DMS 273 (cell line): ENCODE results near the gene COBLL1.

Experiments
- DNase-seq: peaks from one replicate; lab custom pipeline; 2025; ENCODE audit not compliant: unreplicated experiment; lab: John Stamatoyannopoulos, UW

Gene COBLL1

DNA sequence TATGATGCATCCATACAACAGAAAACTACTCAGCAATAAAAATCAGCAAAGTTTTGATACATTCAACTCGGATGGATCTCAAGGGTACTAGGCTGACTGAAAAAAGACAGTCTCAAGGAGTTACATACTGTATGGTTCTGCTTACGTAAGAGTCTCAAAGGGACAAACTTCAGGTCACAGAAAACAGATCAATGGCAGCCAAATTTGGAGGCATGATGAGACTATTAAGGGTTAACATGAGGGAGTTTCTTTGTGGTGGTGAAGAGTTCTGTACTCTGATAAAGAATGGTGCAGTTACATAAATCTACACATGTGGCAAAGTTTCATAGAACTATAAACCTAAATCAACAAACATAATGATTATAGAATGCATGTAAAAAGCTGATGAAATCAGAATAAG is 81.4 kb downstream of the COBLL1 start:
- no peak for DNase-seq

- DNase-seq, result no peak
Observed at GRCh38 chr2:164757934-164758695, 83.5 kb downstream of the COBLL1 start.

DNA sequence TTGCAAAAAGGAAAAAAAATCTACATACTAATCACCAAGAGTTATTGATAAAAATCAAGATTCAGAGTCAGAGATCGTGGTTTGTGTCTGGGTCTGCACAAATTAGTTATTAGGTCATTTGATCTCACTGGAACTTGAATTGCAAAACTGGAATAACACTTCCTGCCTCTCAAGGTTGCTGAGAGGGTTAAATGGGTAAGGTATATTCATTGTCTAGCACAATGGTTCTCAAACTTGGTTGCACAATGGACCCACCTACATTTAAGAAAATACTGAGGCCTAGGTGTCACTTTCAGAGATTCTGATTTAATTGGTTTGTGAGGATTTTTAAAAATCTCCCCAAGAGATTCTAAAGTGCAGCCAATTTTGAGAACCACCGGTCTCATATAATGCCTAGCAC is 84.8 kb downstream of the COBLL1 start:
- DNase-seq, result no peak

- no peak for DNase-seq
Observed at GRCh38 chr2:164755952-164756351, 85.7 kb downstream of the COBLL1 start.

DNA sequence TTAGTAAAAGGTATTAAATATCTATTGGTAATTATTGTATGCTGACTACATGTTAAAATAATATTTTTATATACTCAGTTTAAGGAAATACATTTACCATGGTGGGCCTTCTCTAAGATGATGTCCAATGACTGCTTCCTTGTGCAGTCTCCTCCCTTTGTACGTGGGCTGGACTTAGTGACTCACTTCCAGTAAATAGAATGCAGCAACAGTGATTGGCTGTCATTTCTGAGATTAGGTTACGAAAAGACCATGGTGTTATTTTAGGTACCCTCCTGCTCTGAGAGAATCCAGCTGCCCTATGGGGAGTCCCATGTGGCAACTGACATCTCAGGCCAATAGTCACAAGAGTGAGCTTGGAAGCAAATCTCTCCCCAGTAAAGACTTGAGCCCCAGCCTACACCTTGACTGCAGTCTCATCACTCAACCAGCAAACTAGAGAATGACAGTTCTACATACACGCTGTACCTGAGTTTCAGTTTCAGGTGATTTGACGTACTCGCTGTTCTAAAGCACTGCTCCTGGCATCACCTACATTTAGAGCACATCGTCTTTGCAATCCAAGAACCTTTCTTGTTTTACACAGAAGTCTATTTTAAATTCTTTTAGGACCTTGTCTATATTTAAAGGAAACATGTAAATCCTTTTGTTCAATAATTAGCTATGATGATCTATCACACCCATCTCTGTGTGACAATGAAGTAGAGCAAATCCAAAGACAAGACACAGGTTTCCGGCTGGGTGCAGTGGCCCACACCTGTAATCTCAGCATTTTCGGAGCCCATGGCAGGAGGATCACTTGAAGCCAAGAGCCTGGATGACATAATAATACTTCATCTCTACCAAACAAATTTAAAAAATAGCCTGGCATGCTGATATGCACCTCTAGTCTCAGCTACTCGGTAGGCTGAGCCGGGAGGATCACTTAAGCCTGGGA is 87.2 kb downstream of the COBLL1 start:
- no peak for DNase-seq

GRCh38 chr2:164752956-164753355 is 88.7 kb downstream of the COBLL1 start:
- DNase-seq, result no peak

GRCh38 chr2:164747783-164748433 is 93.7 kb downstream of the COBLL1 start:
- peak; percentile 78 for DNase-seq

DNA sequence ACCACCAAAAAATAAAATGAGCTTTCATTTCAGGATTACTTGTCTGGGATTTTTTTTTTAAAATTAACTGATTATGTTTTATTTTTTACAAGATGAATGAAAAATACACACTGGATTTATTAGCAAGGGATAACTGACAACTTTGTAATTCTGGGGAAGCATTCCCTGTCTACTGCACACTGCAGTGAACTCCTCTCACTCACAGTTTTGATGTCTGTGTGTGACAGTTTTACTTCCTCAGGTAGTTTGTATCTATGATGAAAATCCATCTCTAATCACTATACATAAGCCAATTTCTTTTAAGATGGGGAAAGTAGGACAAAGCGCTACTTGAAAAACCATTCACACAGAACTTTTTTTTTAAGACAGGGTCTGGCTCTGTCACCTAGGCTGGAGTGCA is 94.5 kb downstream of the COBLL1 start:
- no peak for DNase-seq

DNA sequence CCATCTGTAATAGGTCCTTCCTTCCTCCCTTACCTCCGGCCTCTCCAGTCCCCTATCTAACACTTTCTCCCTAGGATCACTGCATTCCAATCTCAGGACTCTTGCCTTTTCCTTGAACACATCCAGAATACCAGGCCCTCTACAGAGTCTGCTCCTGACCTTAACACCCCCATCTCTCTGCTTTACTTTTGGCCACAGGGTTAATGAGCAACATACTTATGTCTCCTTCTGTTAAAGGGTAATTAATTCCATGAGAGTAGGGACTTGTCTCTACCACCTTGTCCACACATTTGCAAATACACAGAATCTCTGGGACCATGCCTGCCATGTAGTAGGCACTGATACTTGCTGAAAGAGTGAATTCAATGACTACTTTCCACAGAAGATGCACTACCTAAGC is 94.9 kb downstream of the COBLL1 start:
- peak; percentile 60 for DNase-seq

DNA sequence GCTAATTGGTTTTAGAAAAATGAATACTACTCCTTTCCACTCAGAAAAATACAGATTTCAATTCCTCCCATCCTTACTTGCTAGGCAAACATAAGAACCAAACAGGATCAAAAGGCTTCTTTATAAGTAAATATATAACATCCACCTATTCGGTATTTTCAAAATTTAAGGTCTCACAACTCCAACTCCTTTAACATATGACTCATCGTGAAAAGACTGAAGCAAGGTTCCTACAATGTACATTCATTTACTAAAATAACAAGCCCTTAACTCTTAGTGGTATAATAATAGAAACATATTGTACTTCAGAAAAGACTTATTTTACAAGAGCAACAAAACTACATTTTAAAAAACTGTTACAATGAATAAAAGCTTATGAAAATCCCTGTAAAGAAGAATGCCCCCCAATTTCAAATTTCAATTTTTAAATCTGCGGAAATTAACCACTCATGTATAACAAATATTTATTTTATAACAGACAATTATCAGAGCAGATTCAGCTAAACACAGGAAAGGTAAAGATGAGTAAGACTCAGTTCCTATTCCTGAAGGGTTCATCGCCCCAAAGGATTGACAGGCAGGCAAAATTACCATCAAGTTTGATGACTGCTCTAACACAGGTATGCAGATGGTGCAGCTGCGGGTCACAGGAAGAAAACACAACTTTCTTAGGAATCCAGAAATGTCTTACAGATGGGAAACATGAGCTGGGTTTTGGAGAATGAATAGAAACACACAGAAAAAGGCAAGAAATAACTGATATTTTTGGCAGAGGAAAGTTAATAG is 96.4 kb downstream of the COBLL1 start:
- DNase-seq, result no peak

- DNase-seq, result no peak
Observed at GRCh38 chr2:164742738-164743317, 98.8 kb downstream of the COBLL1 start.

DNA sequence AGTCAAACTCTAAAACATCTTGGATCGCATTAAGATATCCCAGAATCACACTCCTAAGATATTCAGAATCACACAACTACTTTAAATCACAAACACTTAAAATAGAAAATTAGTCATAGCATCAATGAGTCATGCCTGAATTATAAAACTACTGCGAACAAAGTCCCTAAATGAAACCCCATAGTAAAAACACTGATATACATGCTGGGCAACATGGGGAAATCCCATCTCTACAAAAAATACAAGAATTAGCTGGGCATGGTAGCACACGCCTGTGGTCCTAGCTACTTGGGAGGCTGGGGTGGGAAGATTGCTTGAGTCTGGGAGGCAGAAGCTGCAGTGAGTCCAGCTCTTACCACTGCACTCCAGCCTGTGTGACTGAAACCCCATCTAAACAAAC is 101.7 kb downstream of the COBLL1 start:
- no peak for DNase-seq

DNA sequence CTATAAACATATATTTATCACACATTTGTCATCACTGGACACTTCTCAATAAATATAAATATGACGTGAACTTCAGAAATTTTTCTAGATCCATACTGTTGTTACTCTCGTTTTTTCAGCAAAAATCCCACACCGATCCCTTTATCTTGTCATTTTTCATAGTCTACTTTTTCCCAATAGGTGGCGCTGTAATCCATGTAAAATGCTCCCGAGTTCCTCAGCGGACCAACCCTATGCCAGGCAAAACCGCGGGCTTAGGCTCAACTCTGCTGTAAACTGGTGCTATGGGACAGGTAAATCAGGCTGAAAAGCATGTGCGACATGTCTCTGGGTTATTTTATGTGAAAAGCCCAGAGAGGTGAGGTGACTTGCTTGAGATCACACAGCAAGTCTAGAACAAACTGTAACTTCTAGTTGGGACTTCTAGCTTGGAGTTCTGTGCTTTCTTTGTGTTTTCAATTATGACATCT is 104.0 kb downstream of the COBLL1 start:
- DNase-seq, result peak; percentile 94

DNA sequence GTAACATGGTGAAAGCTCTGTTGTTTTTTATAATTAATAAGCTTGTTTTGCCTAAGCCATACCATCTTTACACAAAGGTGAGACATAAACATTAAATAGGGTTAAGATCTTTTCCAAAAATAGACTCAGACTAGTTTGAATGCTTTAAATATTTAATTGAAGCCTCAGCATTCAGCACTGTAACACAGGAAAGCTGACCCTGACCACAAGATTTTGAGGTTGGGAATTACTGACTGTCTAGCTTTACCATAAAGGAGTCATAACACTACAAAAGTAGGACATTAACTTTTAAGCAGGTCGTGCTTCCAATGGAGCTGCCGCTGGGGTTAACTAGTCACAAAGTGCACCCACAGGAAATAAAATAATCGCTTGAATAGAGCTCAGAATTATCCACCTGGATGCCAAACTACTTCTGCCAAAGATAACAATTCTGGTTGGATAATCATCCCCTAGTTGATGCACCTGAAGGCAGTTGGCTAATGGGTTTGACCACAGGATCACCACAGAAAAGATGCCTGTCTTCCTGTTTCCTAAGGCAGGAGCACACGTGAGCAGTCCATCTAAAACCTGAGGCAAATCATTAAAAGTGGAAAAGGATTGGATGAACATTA is 106.2 kb downstream of the COBLL1 start:
- no peak for DNase-seq

GRCh38 chr2:164734196-164734595 is 107.4 kb downstream of the COBLL1 start:
- DNase-seq, result no peak

DNA sequence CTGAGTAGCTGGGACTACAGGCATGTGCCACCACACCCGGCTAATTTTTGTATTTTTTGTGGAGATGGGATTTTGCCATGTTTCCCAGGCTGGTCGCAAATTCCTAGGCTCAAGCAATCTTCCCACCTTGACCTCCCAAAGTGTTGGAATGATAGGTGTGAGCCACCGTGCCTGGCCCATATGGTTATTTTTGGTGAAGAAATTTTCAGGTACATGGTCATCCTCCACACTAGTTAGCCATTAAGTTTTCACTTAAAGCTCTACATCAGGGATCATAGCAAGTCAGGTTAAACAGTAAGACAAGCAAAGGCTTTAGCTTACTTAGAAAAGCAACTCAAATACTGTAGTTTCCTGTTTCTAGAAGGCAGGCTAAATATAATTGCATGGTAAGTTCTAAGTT is 116.1 kb downstream of the COBLL1 start:
- no peak for DNase-seq

DNA sequence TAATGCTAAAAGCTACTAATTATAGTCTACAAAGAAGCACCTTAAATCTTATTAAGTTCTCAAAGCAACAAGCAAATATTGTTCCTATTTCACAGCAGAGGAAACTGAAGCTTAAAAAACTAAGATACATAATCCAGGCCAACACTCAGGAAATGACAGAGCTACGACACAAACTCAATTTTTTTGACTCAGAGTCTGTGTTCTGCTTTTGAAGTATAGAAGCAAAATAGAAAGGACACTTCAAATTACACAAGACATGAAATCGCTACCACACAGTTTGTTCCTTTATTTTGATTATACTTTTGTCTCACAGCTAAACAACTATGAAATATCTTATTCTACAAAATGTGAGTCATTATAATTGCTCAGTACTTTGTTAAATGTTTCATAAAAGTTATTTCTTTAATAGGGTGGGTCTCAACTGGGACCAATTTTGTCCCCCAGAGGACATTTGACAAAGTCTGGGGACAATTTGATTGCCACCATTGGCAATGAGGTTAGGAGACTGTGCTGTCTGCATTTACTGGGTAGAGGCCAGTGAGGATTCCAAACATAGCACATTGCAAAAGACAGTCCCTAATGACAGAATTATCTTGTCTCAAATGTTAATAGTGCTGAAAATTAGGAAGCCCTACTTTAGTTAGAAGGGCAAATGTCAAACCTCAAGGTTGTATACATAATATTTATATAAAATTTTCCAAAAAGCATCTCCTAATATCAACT is 118.8 kb downstream of the COBLL1 start:
- DNase-seq, result no peak

- no peak for DNase-seq
Observed at GRCh38 chr2:164721430-164721829, 120.2 kb downstream of the COBLL1 start.
